ENCODE results near the gene FGFR3. TPM values are rescaled to one million over a fixed set of nuclear protein-coding genes. Genes with fewer than 3 reads are reported as not detected.

Gene FGFR3
- total RNA-seq, 1 experiment from 2014 or later, result 34.3 TPM

- peaks cover 8% of the 10 kb centered on the region for H3K27me3 Mint-ChIP-seq (ENCODE audit: unreplicated experiment)
- TF ChIP-seq CTCF (IDR thresholded peaks at IDR 0.05; ENCODE audit: unreplicated experiment), result no peak
- no peak overlapping the region for H3K27ac Mint-ChIP-seq (ENCODE audit: unreplicated experiment)
- CTCF ChIA-PET, result interaction anchor here (0.6 to 1.6 kb wide), 2 partner anchors 10 to 24 kb away, joined by 3 to 4 read pairs; no protein-coding TSS in a partner anchor
- BruUV-seq (replicated peaks), result no TSS peak
- H3K36me3 Mint-ChIP-seq (ENCODE audit: insufficient read depth, unreplicated experiment), result no peaks in the 10 kb centered on the region
- H3K9me3 Mint-ChIP-seq (ENCODE audit: low read depth, unreplicated experiment), result no peaks in the 10 kb centered on the region
- no peak for DNase-seq
- peaks cover 6% of the 10 kb centered on the region for H3K4me1 Mint-ChIP-seq (ENCODE audit: low read depth, unreplicated experiment)
- intact Hi-C loops (cut with micrococcal nuclease; ENCODE audit: unreplicated experiment), result no loop called here
- H3K4me3 Mint-ChIP-seq (ENCODE audit: low read depth, unreplicated experiment), result no peak overlapping the region
Measured at GRCh38 chr4:1762264-1763010, 30.7 kb upstream of the FGFR3 start.

- CTCF ChIA-PET, result interaction anchor here (0.6 to 1.6 kb wide), 2 partner anchors 11 to 23 kb away, joined by 3 to 4 read pairs; no protein-coding TSS in a partner anchor
- Mint-ChIP-seq H3K4me3 (ENCODE audit: low read depth, unreplicated experiment) (no peak overlapping the region), H3K27me3 (ENCODE audit: unreplicated experiment) (peaks cover 8% of the 10 kb centered on the region), H3K36me3 (ENCODE audit: insufficient read depth, unreplicated experiment) (peaks cover 5% of the 10 kb centered on the region), H3K4me1 (ENCODE audit: low read depth, unreplicated experiment) (peaks cover 6% of the 10 kb centered on the region), H3K27ac (ENCODE audit: unreplicated experiment) (no peak overlapping the region), H3K9me3 (ENCODE audit: low read depth, unreplicated experiment) (no peaks in the 10 kb centered on the region)
- TF ChIP-seq CTCF (IDR thresholded peaks at IDR 0.05; ENCODE audit: unreplicated experiment), result no peak
- no TSS peak for BruUV-seq (replicated peaks)
- intact Hi-C loops (cut with micrococcal nuclease; ENCODE audit: unreplicated experiment), result no loop called here
- no peak for DNase-seq
Measured at GRCh38 chr4:1763070-1763549, 30.0 kb upstream of the FGFR3 start.

- Mint-ChIP-seq H3K9me3 (ENCODE audit: low read depth, unreplicated experiment) (no peaks in the 10 kb centered on the region), H3K27ac (ENCODE audit: unreplicated experiment) (no peak overlapping the region), H3K4me1 (ENCODE audit: low read depth, unreplicated experiment) (peaks cover 12% of the 10 kb centered on the region), H3K27me3 (ENCODE audit: unreplicated experiment) (peaks cover 8% of the 10 kb centered on the region), H3K4me3 (ENCODE audit: low read depth, unreplicated experiment) (no peak overlapping the region), H3K36me3 (ENCODE audit: insufficient read depth, unreplicated experiment) (peaks cover 9% of the 10 kb centered on the region)
- DNase-seq, result no peak
- CTCF ChIA-PET, result interaction anchor here (0.6 kb wide), 1 partner anchor 23 kb away, joined by 3 read pairs; no protein-coding TSS in a partner anchor
- intact Hi-C loops (cut with micrococcal nuclease; ENCODE audit: unreplicated experiment), result no loop called here
- TF ChIP-seq CTCF (IDR thresholded peaks at IDR 0.05; ENCODE audit: unreplicated experiment), result no peak
- no TSS peak for BruUV-seq (replicated peaks)
Measured at GRCh38 chr4:1763550-1764080, 29.5 kb upstream of the FGFR3 start.

GRCh38 chr4:1764670-1765069, 28.4 kb upstream of the FGFR3 start:
- Mint-ChIP-seq H3K27me3 (ENCODE audit: unreplicated experiment) (peaks cover 8% of the 10 kb centered on the region), H3K9me3 (ENCODE audit: low read depth, unreplicated experiment) (no peaks in the 10 kb centered on the region), H3K36me3 (ENCODE audit: insufficient read depth, unreplicated experiment) (peaks cover 10% of the 10 kb centered on the region), H3K27ac (ENCODE audit: unreplicated experiment) (no peak overlapping the region), H3K4me3 (ENCODE audit: low read depth, unreplicated experiment) (no peak overlapping the region), H3K4me1 (ENCODE audit: low read depth, unreplicated experiment) (peaks cover 14% of the 10 kb centered on the region)
- intact Hi-C loops (cut with micrococcal nuclease; ENCODE audit: unreplicated experiment), result no loop called here
- BruUV-seq (replicated peaks), result no TSS peak
- no peak for TF ChIP-seq CTCF (IDR thresholded peaks at IDR 0.05; ENCODE audit: unreplicated experiment)
- CTCF ChIA-PET, result no interaction called here
- no peak for DNase-seq

Measured in Calu3 (cell line).